Activated T-cell treated with anti-CD3 and anti-CD28 coated beads, Interleukin-2, amount 50 U/mL, for 4 hours (primary cell): ENCODE measurements around the gene HSFX3. TPM values are rescaled to one million over a fixed set of nuclear protein-coding genes. Genes with fewer than 3 reads are reported as not detected.
"Not testable (repeated sequence)": the region's sequence is repeated elsewhere in the genome, so short reads cannot be mapped to it uniquely, and the experiment has no call there.

ENCODE experiments used
- ATAC-seq, 2 donors: fragments of 200-7000 bp; cut with Tn5 transposase; one replicate each; pipeline ENCODE4 v1.10.0; 2021
- DNase-seq: peaks from one replicate; pipeline ENCODE4 v3.0.0-alpha.2; 2020
- H3K27me3 Mint-ChIP-seq: one replicate; pipeline ENCODE4 v1.8.0; 2021; ENCODE audit warnings: low read depth, mixed read lengths
- H3K36me3 Mint-ChIP-seq: one replicate; pipeline ENCODE4 v1.8.0; 2022; ENCODE audit warnings: mixed read lengths; ENCODE audit not compliant: insufficient read depth
- H3K4me1 Mint-ChIP-seq: one replicate; pipeline ENCODE4 v1.8.0; 2021; ENCODE audit warnings: low read depth, mixed read lengths
- H3K4me3 Mint-ChIP-seq: one replicate; pipeline ENCODE4 v1.8.0; 2021; ENCODE audit warnings: mild to moderate bottlenecking, moderate library complexity, mixed read lengths
- H3K9me3 Mint-ChIP-seq: one replicate; pipeline ENCODE4 v1.8.0; 2021; ENCODE audit warnings: mixed read lengths
- total RNA-seq, 3 donors: library from RNA; stranded (reverse); gene quantifications; one replicate each; pipeline ENCODE4 v1.2.1, GENCODE V29; 2021

The HSFX3 gene
- not detected for total RNA-seq

- not testable (repeated sequence) for H3K27me3 Mint-ChIP-seq, ATAC-seq, H3K9me3 Mint-ChIP-seq, H3K36me3 Mint-ChIP-seq, H3K4me1 Mint-ChIP-seq, H3K4me3 Mint-ChIP-seq, DNase-seq
Measured at GRCh38 chrX:149549701-149550100, at the start of gene HSFX3. HSFX3 (minus strand) TSS chrX:149549924; CDS start chrX:149549852, 72 bp downstream.

- H3K9me3 Mint-ChIP-seq, H3K4me3 Mint-ChIP-seq, ATAC-seq, H3K27me3 Mint-ChIP-seq, DNase-seq, H3K4me1 Mint-ChIP-seq, H3K36me3 Mint-ChIP-seq: not testable (repeated sequence)
Measured at GRCh38 chrX:149598603-149599002, 48.9 kb upstream of the HSFX3 start.

- H3K27me3 Mint-ChIP-seq, H3K4me1 Mint-ChIP-seq, H3K4me3 Mint-ChIP-seq, DNase-seq, H3K9me3 Mint-ChIP-seq, H3K36me3 Mint-ChIP-seq, ATAC-seq: not testable (repeated sequence)
Measured at GRCh38 chrX:149595943-149596342, 46.2 kb upstream of the HSFX3 start.

DNA sequence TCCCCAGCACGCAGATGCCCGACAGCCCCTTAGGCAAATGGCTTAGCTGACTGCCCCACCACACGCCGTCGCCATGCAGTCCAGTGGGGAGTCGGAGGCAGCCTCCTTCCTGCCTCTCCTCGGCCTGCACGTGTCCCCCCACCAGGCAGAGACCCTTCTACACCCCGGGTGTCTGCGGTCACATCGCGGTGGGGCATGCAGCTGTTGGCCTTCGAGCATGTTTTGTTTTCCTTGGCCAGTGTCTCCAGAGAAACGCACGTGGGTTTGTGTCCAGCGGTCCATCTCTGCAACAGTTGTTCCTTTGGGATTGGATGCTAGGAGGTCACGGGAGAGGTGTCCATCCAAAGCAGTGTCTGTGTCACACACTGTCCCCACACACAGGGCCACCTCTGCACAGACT lies 45.5 kb upstream of the HSFX3 start, which contains the start of gene HSFX2:
Gene HSFX2 (minus strand): TSS at position 101 of the 400 bp plus-strand sequence. CDS start 614 bp downstream, outside the sequence.
- ATAC-seq, DNase-seq, H3K9me3 Mint-ChIP-seq, H3K4me1 Mint-ChIP-seq, H3K4me3 Mint-ChIP-seq, H3K36me3 Mint-ChIP-seq, H3K27me3 Mint-ChIP-seq: not testable (repeated sequence)

- not testable (repeated sequence) for H3K27me3 Mint-ChIP-seq, H3K4me1 Mint-ChIP-seq, H3K36me3 Mint-ChIP-seq, ATAC-seq, DNase-seq, H3K9me3 Mint-ChIP-seq, H3K4me3 Mint-ChIP-seq
Measured at GRCh38 chrX:149590993-149591392, 41.3 kb upstream of the HSFX3 start.

DNA sequence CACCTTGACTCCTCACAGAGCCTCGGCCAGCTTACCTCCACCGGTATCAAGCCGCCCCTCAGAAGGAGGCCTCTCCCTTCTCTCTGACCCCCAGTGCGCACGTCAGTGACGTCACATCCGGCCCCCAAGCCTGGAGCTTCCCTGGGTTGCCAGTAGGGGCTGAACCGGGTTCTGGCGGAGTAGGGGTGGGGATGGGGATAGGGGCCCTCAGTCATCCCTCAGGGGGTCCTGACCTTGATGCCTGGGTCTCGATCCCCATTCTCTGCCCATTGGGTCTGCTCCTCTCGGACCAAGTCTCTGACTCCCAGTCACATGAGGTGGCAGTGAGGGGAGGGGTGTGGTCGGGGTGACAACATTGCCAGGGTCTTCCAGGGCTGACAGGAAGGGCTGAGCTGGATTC lies 37.6 kb upstream of the HSFX3 start, which contains the start of gene MAGEA9B:
Gene MAGEA9B (minus strand): TSS at position 101 of the 400 bp plus-strand sequence. CDS start 4,280 bp downstream, outside the sequence.
- ATAC-seq, H3K36me3 Mint-ChIP-seq, DNase-seq, H3K9me3 Mint-ChIP-seq, H3K4me3 Mint-ChIP-seq, H3K4me1 Mint-ChIP-seq, H3K27me3 Mint-ChIP-seq: not testable (repeated sequence)

- not testable (repeated sequence) for H3K27me3 Mint-ChIP-seq, H3K4me1 Mint-ChIP-seq, DNase-seq, H3K36me3 Mint-ChIP-seq, H3K9me3 Mint-ChIP-seq, H3K4me3 Mint-ChIP-seq, ATAC-seq
Measured at GRCh38 chrX:149585631-149586030, 35.9 kb upstream of the HSFX3 start.

DNA sequence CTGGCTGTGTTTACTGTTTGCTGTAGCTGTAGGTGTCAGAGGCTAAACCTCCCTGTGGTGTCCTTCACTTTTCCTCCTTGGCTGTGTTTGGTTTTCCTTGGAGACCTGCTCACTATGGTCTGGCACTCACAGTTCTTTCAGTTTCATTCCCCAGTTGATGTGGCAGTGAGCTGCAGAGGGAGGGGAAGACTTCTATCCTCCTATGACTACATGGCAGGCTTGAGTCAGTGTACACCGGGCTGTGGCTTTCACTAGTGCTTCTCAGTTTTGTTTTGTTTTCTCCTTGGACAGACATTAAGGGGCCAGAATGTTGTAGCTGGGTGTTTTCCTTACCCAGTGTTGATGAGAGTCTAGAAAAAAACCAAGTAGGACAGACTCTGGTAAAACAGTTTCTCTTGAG lies 23.7 kb upstream of the HSFX3 start:
- not testable (repeated sequence) for H3K27me3 Mint-ChIP-seq, DNase-seq, H3K9me3 Mint-ChIP-seq, H3K4me3 Mint-ChIP-seq, H3K36me3 Mint-ChIP-seq, H3K4me1 Mint-ChIP-seq
- ATAC-seq: peak; percentile 96 to 99

GRCh38 chrX:149572743-149573142 lies 23.0 kb upstream of the HSFX3 start:
- Mint-ChIP-seq H3K4me1 (peaks cover 4% of the 10 kb centered on the region), H3K9me3 (no peaks in the 10 kb centered on the region), H3K27me3 (peaks cover 2% of the 10 kb centered on the region), H3K36me3 (no peaks in the 10 kb centered on the region), H3K4me3 (no peak overlapping the region)
- ATAC-seq (peak in 1 of 2 donors; percentile 3), DNase-seq (no peak)

DNA sequence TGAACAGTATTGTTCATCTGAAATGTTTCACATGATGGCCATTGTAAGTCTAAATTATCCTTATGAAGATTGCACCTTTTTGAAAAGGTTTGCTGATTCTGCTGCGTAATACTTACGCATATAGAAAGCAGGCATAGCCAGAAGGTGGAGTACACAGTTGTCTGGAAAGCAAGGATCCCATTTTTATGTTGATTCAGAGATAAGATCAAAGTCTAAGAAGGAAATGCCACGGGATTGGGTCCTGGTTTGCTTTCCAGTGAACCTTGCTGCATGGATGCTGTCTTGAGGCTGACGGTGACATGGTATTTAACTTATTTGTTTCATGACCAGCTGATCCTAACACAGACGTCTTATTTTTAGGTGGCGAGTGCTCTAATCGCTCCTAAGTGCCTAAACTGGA lies 22.0 kb upstream of the HSFX3 start:
- ATAC-seq (no peak), DNase-seq (no peak)
- peaks cover 4% of the 10 kb centered on the region for H3K4me1 Mint-ChIP-seq
- no peaks in the 10 kb centered on the region for H3K9me3 Mint-ChIP-seq
- H3K27me3 Mint-ChIP-seq: peaks cover 2% of the 10 kb centered on the region
- H3K4me3 Mint-ChIP-seq: no peak overlapping the region
- no peaks in the 10 kb centered on the region for H3K36me3 Mint-ChIP-seq

GRCh38 chrX:149570668-149571067 lies 20.9 kb upstream of the HSFX3 start:
- peaks cover 2% of the 10 kb centered on the region for H3K27me3 Mint-ChIP-seq
- H3K4me1 Mint-ChIP-seq: peaks cover 4% of the 10 kb centered on the region
- H3K9me3 Mint-ChIP-seq: no peaks in the 10 kb centered on the region
- H3K36me3 Mint-ChIP-seq: no peaks in the 10 kb centered on the region
- H3K4me3 Mint-ChIP-seq: no peak overlapping the region
- DNase-seq (no peak), ATAC-seq (no peak)

- Mint-ChIP-seq H3K4me1 (peaks cover 4% of the 10 kb centered on the region), H3K4me3 (no peak overlapping the region), H3K36me3 (no peaks in the 10 kb centered on the region), H3K27me3 (peaks cover 2% of the 10 kb centered on the region), H3K9me3 (no peaks in the 10 kb centered on the region)
- peak in 1 of 2 donors; percentile 30 for ATAC-seq
- no peak for DNase-seq
Measured at GRCh38 chrX:149569770-149570169, 20.0 kb upstream of the HSFX3 start.

DNA sequence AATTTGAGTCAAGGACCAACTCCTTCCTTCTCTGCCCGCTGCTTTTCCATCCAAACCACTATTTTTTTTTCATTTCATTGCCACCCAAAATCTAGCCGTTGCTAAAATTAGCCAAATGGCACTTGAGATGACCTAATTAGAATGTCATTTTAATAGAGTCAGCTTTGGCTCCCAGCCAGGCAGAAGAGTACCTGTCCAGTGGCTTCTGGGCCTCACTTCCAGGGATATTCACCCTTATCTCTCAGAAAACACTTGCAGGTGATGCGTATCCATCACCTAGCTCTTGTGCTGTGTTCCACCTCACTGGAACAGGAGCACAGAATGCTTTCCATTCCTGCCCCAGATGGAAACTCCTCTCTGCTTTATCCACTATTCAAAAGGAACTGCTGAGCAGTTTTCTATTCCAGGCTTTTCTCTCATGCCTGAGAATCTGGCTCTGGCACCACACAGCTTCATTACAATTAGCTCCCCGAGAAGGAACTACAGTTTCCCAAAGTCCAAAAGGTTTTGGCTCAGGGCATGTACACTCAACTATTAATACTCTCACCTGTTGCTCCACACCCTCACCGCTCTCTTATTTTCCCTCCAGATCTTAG lies 19.1 kb upstream of the HSFX3 start:
- no peak overlapping the region for H3K4me3 Mint-ChIP-seq
- no peaks in the 10 kb centered on the region for H3K36me3 Mint-ChIP-seq
- H3K9me3 Mint-ChIP-seq: no peaks in the 10 kb centered on the region
- ATAC-seq: no peak
- no peak for DNase-seq
- peaks cover 2% of the 10 kb centered on the region for H3K27me3 Mint-ChIP-seq
- peaks cover 4% of the 10 kb centered on the region for H3K4me1 Mint-ChIP-seq

DNA sequence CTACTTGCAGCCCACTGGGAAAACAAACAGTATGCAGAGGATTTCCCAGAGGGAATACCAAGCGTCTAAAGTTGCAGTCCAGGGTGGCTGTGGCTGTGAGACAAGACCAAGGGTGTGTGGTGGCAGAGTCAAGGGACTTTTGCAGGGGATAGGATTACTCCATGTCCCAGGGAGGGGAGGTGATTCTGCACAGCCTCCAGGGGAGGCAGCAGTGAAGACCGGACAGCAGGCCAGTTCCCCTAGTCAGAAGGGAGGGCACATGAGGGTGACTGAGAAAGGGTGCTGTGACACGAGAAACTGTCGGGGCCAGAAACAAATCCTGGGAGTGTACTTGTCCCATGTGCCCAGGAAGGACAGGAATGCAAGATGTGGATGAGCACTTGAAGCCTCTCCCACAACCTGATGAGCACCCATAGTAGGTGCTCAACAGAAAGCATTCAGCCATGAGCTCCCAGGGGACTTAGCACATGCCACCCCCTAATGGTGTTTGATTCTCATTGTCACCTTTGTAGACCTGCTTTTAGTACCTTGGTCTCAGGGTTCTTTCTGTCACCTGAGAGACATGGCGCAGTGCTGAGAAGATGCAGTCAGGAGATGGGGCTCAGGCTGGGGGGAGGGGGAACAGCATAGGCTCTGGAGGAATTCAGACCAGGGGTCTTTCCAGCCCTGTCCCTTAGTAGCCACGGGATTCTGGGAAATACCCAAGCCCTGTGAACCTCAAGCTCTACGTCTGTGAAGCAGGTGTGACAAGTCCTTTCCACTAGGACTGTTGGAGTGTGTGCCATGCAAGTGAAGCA lies 18.1 kb upstream of the HSFX3 start:
- no peaks in the 10 kb centered on the region for H3K36me3 Mint-ChIP-seq
- H3K9me3 Mint-ChIP-seq: no peaks in the 10 kb centered on the region
- DNase-seq (no peak), ATAC-seq (no peak)
- H3K4me3 Mint-ChIP-seq: no peak overlapping the region
- peaks cover 2% of the 10 kb centered on the region for H3K27me3 Mint-ChIP-seq
- H3K4me1 Mint-ChIP-seq: peaks cover 1% of the 10 kb centered on the region

GRCh38 chrX:149563359-149563758 lies 13.6 kb upstream of the HSFX3 start:
- H3K27me3 Mint-ChIP-seq: no peaks in the 10 kb centered on the region
- ATAC-seq (no peak), DNase-seq (no peak)
- H3K4me3 Mint-ChIP-seq: no peak overlapping the region
- no peaks in the 10 kb centered on the region for H3K36me3 Mint-ChIP-seq
- no peaks in the 10 kb centered on the region for H3K4me1 Mint-ChIP-seq
- no peaks in the 10 kb centered on the region for H3K9me3 Mint-ChIP-seq
